B cell (primary cell): ENCODE data around the gene PPP1R14B. TPM values are rescaled to one million over a fixed set of nuclear protein-coding genes. Genes with fewer than 3 reads are reported as not detected.

Experiments
- ATAC-seq: fragments of 200-7000 bp; cut with Tn5 transposase; one replicate; pipeline ENCODE4 v1.10.0; 2021; ENCODE audit warnings: low read depth, mild to moderate bottlenecking, moderate number of reproducible peaks, moderate library complexity
- CTCF ChIA-PET: fragments of 350-600 bp; sonication (Branson Sonifier 250); formaldehyde crosslinking; loops from one replicate; lab custom pipeline; 2021; ENCODE audit warnings: antibody characterized with exemption, inconsistent platforms; lab: Charles Lee
- POLR2A ChIA-PET: fragments of 350-600 bp; sonication (Branson Sonifier 250); formaldehyde crosslinking; loops from one replicate; lab custom pipeline; 2021; ENCODE audit warnings: antibody characterized with exemption; lab: Charles Lee
- DNase-seq: peaks from one replicate; pipeline ENCODE4 v3.0.0; 2013
- H2AFZ ChIP-seq: 2 replicates; pipeline ENCODE4 v1.6.1; 2012; ENCODE audit warnings: mild to moderate bottlenecking, low read depth, low read length; ENCODE audit not compliant: insufficient read depth, poor library complexity, severe bottlenecking
- H3K27ac ChIP-seq, 2 donors: 1 replicate in 1 of 2; 2 replicates in 1 of 2; pipeline ENCODE4 v1.5.1; 2012 to 2013; ENCODE audit warnings: low read length in 2 of 2, mild to moderate bottlenecking in 2 of 2, moderate library complexity in 1 of 2
- H3K27me3 ChIP-seq, 4 experiments: fragments of 200-600 bp in 1 of 4; sonication (generic) in 1 of 4; replicated peaks in 1 of 4; 1 replicate in 2 of 4; 2 replicates in 2 of 4; pipeline versions ENCODE4 v1.6.1 to v1.7.0; 2013 to 2016; ENCODE audit warnings: low read length in 3 of 4, mild to moderate bottlenecking in 2 of 4, mixed read lengths in 1 of 4, moderate library complexity in 1 of 4; ENCODE audit not compliant: insufficient read depth in 4 of 4, control insufficient read depth in 3 of 4; ENCODE audit errors: control extremely low read depth in 1 of 4
- H3K36me3 ChIP-seq, 2 experiments: replicated peaks in 1 of 2; 1 replicate in 1 of 2; 2 replicates in 1 of 2; pipeline versions ENCODE4 v1.6.1 to v1.7.1; 2013; ENCODE audit warnings: low read length in 1 of 2; ENCODE audit not compliant: insufficient read depth in 2 of 2, control insufficient read depth in 1 of 2; ENCODE audit errors: control extremely low read depth in 1 of 2, extremely low read depth in 1 of 2
- H3K4me1 ChIP-seq, 2 donors: fragments of 200-600 bp in 1 of 2; sonication (generic) in 1 of 2; 1 replicate in 1 of 2; 2 replicates in 1 of 2; pipeline versions ENCODE4 v1.5.1 to v1.6.1; 2013 to 2017; ENCODE audit warnings: low read length in 2 of 2; ENCODE audit not compliant: control insufficient read depth in 2 of 2, insufficient read depth in 2 of 2
- H3K4me2 ChIP-seq: replicated peaks from 2 replicates; pipeline ENCODE3; 2012; ENCODE audit warnings: mild to moderate bottlenecking, low read depth, low read length; ENCODE audit not compliant: poor library complexity, severe bottlenecking
- H3K4me3 ChIP-seq, 5 experiments: fragments of 200-600 bp in 1 of 5; sonication (generic) in 1 of 5; 1 replicate in 3 of 5; 2 replicates in 2 of 5; pipeline versions ENCODE4 v1.5.1 to v1.7.0; 2011 to 2016; ENCODE audit warnings: low read length in 4 of 5, mild to moderate bottlenecking in 4 of 5, low read depth in 2 of 5, control low read depth in 1 of 5, moderate library complexity in 1 of 5; ENCODE audit not compliant: insufficient read depth in 1 of 5; ENCODE audit errors: control extremely low read depth in 1 of 5, extremely low read depth in 1 of 5
- H3K79me2 ChIP-seq: fragments of 200-600 bp; sonication (generic); one replicate; pipeline ENCODE4 v1.6.0; 2016; ENCODE audit warnings: low read length; ENCODE audit not compliant: control insufficient read depth, insufficient read depth
- H3K9ac ChIP-seq: fragments of 200-600 bp; sonication (generic); 2 replicates; pipeline ENCODE4 v1.6.1; 2017; ENCODE audit warnings: mild to moderate bottlenecking, low read length, moderate library complexity
- H3K9me3 ChIP-seq, 3 donors: one replicate each; pipeline versions ENCODE4 v1.6.1 to v1.7.1; 2013; ENCODE audit warnings: low read length in 2 of 3; ENCODE audit not compliant: control insufficient read depth in 2 of 3, insufficient read depth in 1 of 3; ENCODE audit errors: control extremely low read depth in 1 of 3
- H4K20me1 ChIP-seq: 2 replicates; pipeline ENCODE4 v1.6.0; 2012; ENCODE audit warnings: mild to moderate bottlenecking, low read length; ENCODE audit not compliant: insufficient read depth, control insufficient read depth, poor library complexity, severe bottlenecking
- H3K27ac Mint-ChIP-seq: one replicate; pipeline ENCODE4 v1.8.0; 2021; ENCODE audit warnings: mixed read lengths
- H3K27me3 Mint-ChIP-seq: one replicate; pipeline ENCODE4 v1.8.0; 2021; ENCODE audit warnings: mixed read lengths
- H3K4me1 Mint-ChIP-seq: one replicate; pipeline ENCODE4 v1.8.0; 2021; ENCODE audit warnings: mixed read lengths
- H3K4me3 Mint-ChIP-seq: one replicate; pipeline ENCODE4 v1.8.0; 2021; ENCODE audit warnings: mixed read lengths
- H3K9me3 Mint-ChIP-seq: one replicate; pipeline ENCODE4 v1.8.0; 2022; ENCODE audit warnings: mixed read lengths; ENCODE audit not compliant: insufficient read depth
- CTCF ChIP-seq: fragments of 200-600 bp; IDR thresholded peaks from one replicate; pipeline ENCODE4 v1.8.0; 2022; ENCODE audit warnings: antibody characterized with exemption, mild to moderate bottlenecking
- EZH2 ChIP-seq: IDR thresholded peaks from 2 replicates; pipeline ENCODE4 v1.6.1; 2012; ENCODE audit warnings: borderline replicate concordance, low read depth, mild to moderate bottlenecking, moderate library complexity, low read length; ENCODE audit not compliant: insufficient read depth, poor library complexity, severe bottlenecking
- WGBS: methylation state at CpG from one replicate; pipeline ENCODE4 v1.1.5; 2013; ENCODE audit warnings: missing lambda C conversion rate; ENCODE audit not compliant: insufficient coverage; 5-methylcytosine and 5-hydroxymethylcytosine counted together
- intact Hi-C: fragments of 100-400 bp; cut with micrococcal nuclease; formaldehyde crosslinking; loops from one replicate; pipeline ENCODE4 v1.10.0; 2022
- polyA plus RNA-seq: library from polyadenylated mRNA; depleted of rRNA; stranded (reverse); fragments of >200 nt; gene quantifications from 2 replicates; pipeline ENCODE4 v1.2.3, GENCODE V29; 2012
- total RNA-seq, 2 donors: library from RNA; stranded (reverse); fragments of 120-200 nt in 1 of 2; gene quantifications; 1 replicate in 1 of 2; 2 replicates in 1 of 2; pipeline versions ENCODE4 v1.2.3 to v1.2.4, GENCODE V29; 2013 to 2022

The PPP1R14B gene
- total and polyA plus RNA-seq, 2 donors (not counting 1 experiment from before 2014, with no cell fraction given), result 41.2 to 51.0 TPM

- Histone ChIP-seq H3K4me2 (peak overlapping the region; percentile 98), H4K20me1 (peaks cover 6% of the 10 kb centered on the region), H3K27ac (peak overlapping the region; percentile 82 to 86), H3K79me2 (peaks cover 29% of the 10 kb centered on the region), H3K4me1 (peaks cover 34 to 56% of the 10 kb centered on the region in 2 donors), H3K9me3 (no peaks in the 10 kb centered on the region), H3K27me3 (no peaks in the 10 kb centered on the region), H3K36me3 (peaks cover 0 to 16% of the 10 kb centered on the region in 2 experiments), H3K4me3 (peak overlapping the region; percentile 35 to 97 (median 92)), H2AFZ (no peak overlapping the region), H3K9ac (peak overlapping the region; percentile 85)
- 88% methylated on average over 1 of the region's 3 CpGs for WGBS
- Mint-ChIP-seq H3K4me3 (peak overlapping the region; percentile 91), H3K27me3 (no peaks in the 10 kb centered on the region), H3K4me1 (peaks cover 56% of the 10 kb centered on the region), H3K9me3 (no peaks in the 10 kb centered on the region), H3K27ac (peak overlapping the region; percentile 93)
- ChIA-PET CTCF (interaction anchor here (1.5 to 5.2 kb wide), 4 partner anchors 16 to 128 kb away, joined by 4 to 70 read pairs (median 6); partner anchors contain the start of gene FERMT3), POLR2A (interaction anchor here (0.5 to 6.3 kb wide), 7 partner anchors 14 to 90 kb away, joined by 3 to 78 read pairs (median 3); partner anchors contain the start of genes ESRRA, FERMT3, FKBP2 and PPP1R14B)
- intact Hi-C loops, result no loop called here
- ATAC-seq, result no peak
- DNase-seq, result no peak
- TF ChIP-seq EZH2 (no peak), CTCF (no peak)
Measured at GRCh38 chr11:64227405-64227956, 19.3 kb downstream of the PPP1R14B start.
